Measurements from ENCODE around the gene NEDD4L. TPM values are rescaled to one million over a fixed set of nuclear protein-coding genes. Genes with fewer than 3 reads are reported as not detected.

The NEDD4L gene
- polyA plus RNA-seq, 1 donor (not counting 4 experiments of a cell fraction or from before 2014, with no cell fraction given), result 52.6 TPM

- Histone ChIP-seq H3K9ac (ENCODE audit: control insufficient read depth, extremely low read depth, insufficient read depth, low read length) (no peak overlapping the region), H3K4me1 (ENCODE audit: control insufficient read depth, extremely low read depth, insufficient read depth, low read length) (peaks cover 12% of the 10 kb centered on the region), H3K9me1 (ENCODE audit: control insufficient read depth, extremely low read depth, insufficient read depth, low read length) (no peaks in the 10 kb centered on the region), H3K27ac (ENCODE audit: control insufficient read depth, insufficient read depth, low read length) (no peak overlapping the region), H3K79me2 (ENCODE audit: control insufficient read depth, insufficient read depth, low read length) (peaks cover 5% of the 10 kb centered on the region), H3K4me2 (ENCODE audit: control insufficient read depth, extremely low read depth, insufficient read depth, low read depth, low read length) (no peak overlapping the region), H2AFZ (ENCODE audit: control insufficient read depth, low read length) (no peak overlapping the region), H3K9me3 (ENCODE audit: control insufficient read depth, low read depth, low read length) (no peaks in the 10 kb centered on the region), H3K4me3 (ENCODE audit: control insufficient read depth in 2 of 3, extremely low read depth in 1 of 3, insufficient read depth in 2 of 3, low read depth in 1 of 3, low read length in 3 of 3) (no peak overlapping the region), H4K20me1 (ENCODE audit: control insufficient read depth, extremely low read depth, insufficient read depth, low read length) (no peaks in the 10 kb centered on the region), H3K36me3 (ENCODE audit: control insufficient read depth in 2 of 2, extremely low read depth in 1 of 2, insufficient read depth in 2 of 2, low read length in 2 of 2) (peaks cover 18 to 27% of the 10 kb centered on the region in 2 experiments), H3K27me3 (ENCODE audit: control insufficient read depth, extremely low read depth, insufficient read depth, low read length) (no peaks in the 10 kb centered on the region)
- DNase-seq (ENCODE audit: low read depth, low spot score), result no peak
- dilution Hi-C loops (cut with MboI; ENCODE audit: extremely low pct_ligation_motif_present, low sequenced_read_pairs), result no loop called here
- no peak for FAIRE-seq
- TF ChIP-seq CTCF (optimal IDR thresholded peaks at IDR 0.05 in 1 of 3, IDR thresholded peaks at IDR 0.05 in 1 of 3, conservative IDR thresholded peaks at IDR 0.05 in 1 of 3; ENCODE audit: extremely low read depth in 1 of 3, insufficient read depth in 2 of 3, low read length in 3 of 3), result no peak
- TF ChIP-seq EZH2 (IDR thresholded peaks at IDR 0.05; ENCODE audit: low read length), result no peak
These were observed 281.5 kb downstream of the NEDD4L start for GRCh38 chr18:58325494-58325893.

- Histone ChIP-seq H3K27me3 (ENCODE audit: control insufficient read depth, extremely low read depth, insufficient read depth, low read length) (no peaks in the 10 kb centered on the region), H3K4me2 (ENCODE audit: control insufficient read depth, extremely low read depth, insufficient read depth, low read depth, low read length) (no peak overlapping the region), H3K36me3 (ENCODE audit: control insufficient read depth in 2 of 2, extremely low read depth in 1 of 2, insufficient read depth in 2 of 2, low read length in 2 of 2) (peaks cover 26 to 36% of the 10 kb centered on the region in 2 experiments), H4K20me1 (ENCODE audit: control insufficient read depth, extremely low read depth, insufficient read depth, low read length) (no peaks in the 10 kb centered on the region), H3K9me1 (ENCODE audit: control insufficient read depth, extremely low read depth, insufficient read depth, low read length) (peaks cover 2% of the 10 kb centered on the region), H3K9ac (ENCODE audit: control insufficient read depth, extremely low read depth, insufficient read depth, low read length) (no peak overlapping the region), H3K4me3 (ENCODE audit: control insufficient read depth in 2 of 3, extremely low read depth in 1 of 3, insufficient read depth in 2 of 3, low read depth in 1 of 3, low read length in 3 of 3) (no peak overlapping the region), H3K27ac (ENCODE audit: control insufficient read depth, insufficient read depth, low read length) (no peak overlapping the region), H3K9me3 (ENCODE audit: control insufficient read depth, low read depth, low read length) (no peaks in the 10 kb centered on the region), H3K4me1 (ENCODE audit: control insufficient read depth, extremely low read depth, insufficient read depth, low read length) (peaks cover 14% of the 10 kb centered on the region), H3K79me2 (ENCODE audit: control insufficient read depth, insufficient read depth, low read length) (no peaks in the 10 kb centered on the region), H2AFZ (ENCODE audit: control insufficient read depth, low read length) (no peak overlapping the region)
- no peak for DNase-seq (ENCODE audit: low read depth, low spot score)
- TF ChIP-seq CTCF (optimal IDR thresholded peaks at IDR 0.05 in 1 of 3, IDR thresholded peaks at IDR 0.05 in 1 of 3, conservative IDR thresholded peaks at IDR 0.05 in 1 of 3; ENCODE audit: extremely low read depth in 1 of 3, insufficient read depth in 2 of 3, low read length in 3 of 3), result no peak
- no peak for TF ChIP-seq EZH2 (IDR thresholded peaks at IDR 0.05; ENCODE audit: low read length)
- FAIRE-seq, result no peak
- dilution Hi-C loops (cut with MboI; ENCODE audit: extremely low pct_ligation_motif_present, low sequenced_read_pairs), result no loop called here
These were observed 290.0 kb downstream of the NEDD4L start for GRCh38 chr18:58334061-58334460.

All from keratinocyte (primary cell).